H9 (cell line): ENCODE measurements around the gene RB1. TPM values are rescaled to one million over a fixed set of nuclear protein-coding genes. Genes with fewer than 3 reads are reported as not detected.

Experiments used
- DNase-seq: peaks from one replicate; pipeline ENCODE4 v3.0.0-alpha.2; 2017
- H2AFZ ChIP-seq: one replicate; pipeline ENCODE4 v1.6.1; 2013; ENCODE audit warnings: mild to moderate bottlenecking, low read length, control low read depth, moderate library complexity
- H2AK5ac ChIP-seq: 2 replicates; pipeline ENCODE4 v1.6.1; 2013; ENCODE audit warnings: low read length, control low read depth, mixed read lengths; ENCODE audit not compliant: insufficient read length
- H2BK120ac ChIP-seq: one replicate; pipeline ENCODE4 v1.6.1; 2013; ENCODE audit warnings: low read depth, mild to moderate bottlenecking, low read length, control low read depth, inconsistent platforms; ENCODE audit not compliant: poor library complexity, severe bottlenecking
- H2BK12ac ChIP-seq: 2 replicates; pipeline ENCODE4 v1.6.1; 2013; ENCODE audit warnings: low read length, control low read depth, mixed read lengths, low read depth; ENCODE audit not compliant: insufficient read length
- H2BK15ac ChIP-seq: 2 replicates; pipeline ENCODE4 v1.6.1; 2013; ENCODE audit warnings: low read depth, low read length, control low read depth
- H2BK20ac ChIP-seq: one replicate; pipeline ENCODE4 v1.6.1; 2013; ENCODE audit warnings: low read depth, mild to moderate bottlenecking, low read length, control low read depth, inconsistent platforms; ENCODE audit not compliant: poor library complexity, severe bottlenecking
- H2BK5ac ChIP-seq: 2 replicates; pipeline ENCODE4 v1.6.1; 2013; ENCODE audit warnings: low read length, control low read depth, mixed read lengths; ENCODE audit not compliant: insufficient read length
- H3K14ac ChIP-seq: 2 replicates; pipeline ENCODE4 v1.6.1; 2013; ENCODE audit warnings: low read length, control low read depth; ENCODE audit not compliant: insufficient read depth
- H3K18ac ChIP-seq: 2 replicates; pipeline ENCODE4 v1.6.1; 2013; ENCODE audit warnings: low read depth, mild to moderate bottlenecking, mixed read lengths, low read length, control low read depth; ENCODE audit not compliant: insufficient read length
- H3K23ac ChIP-seq: 2 replicates; pipeline ENCODE4 v1.6.1; 2013; ENCODE audit warnings: low read length, control low read depth, mixed read lengths, low read depth; ENCODE audit not compliant: insufficient read length
- H3K23me2 ChIP-seq: 2 replicates; pipeline ENCODE4 v1.6.1; 2013; ENCODE audit warnings: low read depth, mild to moderate bottlenecking, mixed read lengths, low read length, control low read depth; ENCODE audit not compliant: insufficient read length, poor library complexity, severe bottlenecking
- H3K27ac ChIP-seq: 2 replicates; pipeline ENCODE4 v1.5.1; 2013; ENCODE audit warnings: low read length, control low read depth, mixed read lengths, low read depth; ENCODE audit not compliant: insufficient read length
- H3K27me3 ChIP-seq: 2 replicates; pipeline ENCODE4 v1.6.1; 2013; ENCODE audit warnings: low read length, control low read depth, inconsistent platforms; ENCODE audit not compliant: insufficient read depth
- H3K4ac ChIP-seq: 2 replicates; pipeline ENCODE4 v1.6.1; 2013; ENCODE audit warnings: low read depth, mild to moderate bottlenecking, control low read depth, inconsistent platforms, low read length, moderate library complexity
- H3K4me1 ChIP-seq: 2 replicates; pipeline ENCODE4 v1.6.1; 2013; ENCODE audit warnings: low read length, control low read depth, inconsistent platforms; ENCODE audit not compliant: insufficient read depth
- H3K4me2 ChIP-seq: 2 replicates; pipeline ENCODE4 v1.6.1; 2013; ENCODE audit warnings: low read length, control low read depth, mixed read lengths; ENCODE audit not compliant: insufficient read length, insufficient read depth
- H3K56ac ChIP-seq: 2 replicates; pipeline ENCODE4 v1.6.1; 2013; ENCODE audit warnings: low read depth, mild to moderate bottlenecking, mixed read lengths, low read length, control low read depth; ENCODE audit not compliant: insufficient read length
- H3K79me1 ChIP-seq: 2 replicates; pipeline ENCODE4 v1.6.1; 2013; ENCODE audit warnings: low read depth, mild to moderate bottlenecking, moderate library complexity, low read length, control low read depth, inconsistent platforms; ENCODE audit not compliant: insufficient read depth, poor library complexity, severe bottlenecking
- H3K79me2 ChIP-seq: 2 replicates; pipeline ENCODE4 v1.6.1; 2013; ENCODE audit warnings: low read length, control low read depth, inconsistent platforms; ENCODE audit not compliant: insufficient read depth
- H3K9ac ChIP-seq: 2 replicates; pipeline ENCODE4 v1.6.1; 2013; ENCODE audit warnings: low read length, control low read depth, mixed read lengths; ENCODE audit not compliant: insufficient read length; ENCODE audit errors: extremely low read depth
- H3K9me3 ChIP-seq: one replicate; pipeline ENCODE4 v1.6.1; 2013; ENCODE audit warnings: low read depth, low read length, inconsistent platforms; ENCODE audit not compliant: control insufficient read depth
- H3T11ph ChIP-seq: one replicate; pipeline ENCODE4 v1.6.1; 2013; ENCODE audit warnings: mild to moderate bottlenecking, low read length, control low read depth, inconsistent platforms
- H4K20me1 ChIP-seq: one replicate; pipeline ENCODE4 v1.6.1; 2013; ENCODE audit not compliant: control insufficient read depth, insufficient read length, insufficient read depth
- H4K5ac ChIP-seq: 2 replicates; pipeline ENCODE4 v1.6.1; 2013; ENCODE audit warnings: low read depth, mild to moderate bottlenecking, mixed read lengths, low read length, control low read depth; ENCODE audit not compliant: insufficient read length
- H4K8ac ChIP-seq: replicated peaks from 2 replicates; pipeline ENCODE4 v1.6.1; 2013; ENCODE audit warnings: low read length, control low read depth, mixed read lengths, low read depth; ENCODE audit not compliant: insufficient read length
- H4K91ac ChIP-seq: 2 replicates; pipeline ENCODE4 v1.6.1; 2013; ENCODE audit warnings: low read depth, mild to moderate bottlenecking, moderate library complexity, mixed read lengths, low read length, control low read depth; ENCODE audit not compliant: insufficient read length
- H3K27ac Mint-ChIP-seq, 3 experiments: 2 replicates in 2 of 3; 3 replicates in 1 of 3; pipeline ENCODE4 v1.8.0; 2020 to 2021; ENCODE audit warnings: mixed read lengths in 3 of 3, mild to moderate bottlenecking in 1 of 3, moderate library complexity in 1 of 3
- H3K27me3 Mint-ChIP-seq: 2 replicates; pipeline ENCODE4 v1.8.0; 2021; ENCODE audit warnings: low read depth, mild to moderate bottlenecking, moderate library complexity, mixed read lengths
- H3K36me3 Mint-ChIP-seq, 3 experiments: 2 replicates in 2 of 3; 3 replicates in 1 of 3; pipeline ENCODE4 v1.8.0; 2020 to 2021; ENCODE audit warnings: low read depth in 3 of 3, mixed read lengths in 3 of 3; ENCODE audit not compliant: insufficient read depth in 1 of 3
- H3K4me1 Mint-ChIP-seq, 2 experiments: 2 replicates each; pipeline ENCODE4 v1.8.0; 2020; ENCODE audit warnings: mixed read lengths in 2 of 2
- H3K4me3 Mint-ChIP-seq, 2 experiments: 2 replicates in 1 of 2; 3 replicates in 1 of 2; pipeline ENCODE4 v1.8.0; 2020 to 2021; ENCODE audit warnings: mild to moderate bottlenecking in 2 of 2, mixed read lengths in 2 of 2, moderate library complexity in 1 of 2
- H3K9me3 Mint-ChIP-seq, 2 experiments: 2 replicates in 1 of 2; 3 replicates in 1 of 2; pipeline ENCODE4 v1.8.0; 2020; ENCODE audit warnings: mild to moderate bottlenecking in 2 of 2, mixed read lengths in 2 of 2, moderate library complexity in 1 of 2
- CTCF ChIP-seq: fragments of 200-600 bp; sonication (generic); conservative IDR thresholded peaks from 3 replicates; pipeline ENCODE4 v1.8.0; 2021; ENCODE audit warnings: antibody characterized with exemption, mild to moderate bottlenecking
- WGBS: extraction: QIAGEN DNeasy Blood & Tissue Kit; methylation state at CpG from one replicate; pipeline ENCODE4 v1.1.7; 2013; ENCODE audit warnings: missing lambda C conversion rate, low lambda C conversion rate, mixed read lengths; ENCODE audit not compliant: insufficient read length; ENCODE audit errors: extremely low coverage; 5-methylcytosine and 5-hydroxymethylcytosine counted together
- total RNA-seq: library from RNA; stranded (reverse); gene quantifications from 2 replicates; pipeline ENCODE4 v1.2.1, GENCODE V29; 2021

RB1 gene
- total RNA-seq, 1 experiment from 2014 or later = 20.5 TPM

GRCh38 chr13:48253849-48254248 is 49.7 kb upstream of the RB1 start:
- H3K36me3 Mint-ChIP-seq = peaks cover 8 to 47% (median 38%) of the 10 kb centered on the region in 3 experiments; a peak in 6 of 7 replicates
- H4K20me1 ChIP-seq = no peaks in the 10 kb centered on the region
- no peak overlapping the region for H2BK5ac ChIP-seq
- H2BK12ac ChIP-seq = no peak overlapping the region
- no peak overlapping the region for H2AFZ ChIP-seq
- no peak overlapping the region for H3K4me3 Mint-ChIP-seq
- H3K27me3 Mint-ChIP-seq = no peaks in the 10 kb centered on the region
- no peak for DNase-seq
- no peak overlapping the region for H3K23ac ChIP-seq
- H3K4me1 Mint-ChIP-seq = 0 out of 4 replicates have a peak, but pooled peaks cover 0 to 3% of the 10 kb centered on the region in 2 experiments
- no peak overlapping the region for H3K18ac ChIP-seq
- no peak overlapping the region for H2BK20ac ChIP-seq
- no peak overlapping the region for H3K9ac ChIP-seq
- no peaks in the 10 kb centered on the region for H3K9me3 Mint-ChIP-seq
- H3K4me1 ChIP-seq = no peaks in the 10 kb centered on the region
- H2BK15ac ChIP-seq = no peak overlapping the region
- no peak overlapping the region for H3K27ac Mint-ChIP-seq
- no peaks in the 10 kb centered on the region for H3K23me2 ChIP-seq
- no peak overlapping the region for H3K14ac ChIP-seq
- peaks cover 3% of the 10 kb centered on the region for H3K79me1 ChIP-seq
- H3T11ph ChIP-seq = no peak overlapping the region
- H3K27me3 ChIP-seq = no peaks in the 10 kb centered on the region
- no peak overlapping the region for H3K56ac ChIP-seq
- H3K9me3 ChIP-seq = no peaks in the 10 kb centered on the region
- no peak for TF ChIP-seq CTCF
- H3K27ac ChIP-seq = no peak overlapping the region
- H4K5ac ChIP-seq = no peak overlapping the region
- H2AK5ac ChIP-seq = no peak overlapping the region
- no peak overlapping the region for H3K4me2 ChIP-seq
- H3K79me2 ChIP-seq = no peaks in the 10 kb centered on the region; the same call in 1 of the 2 replicates
- no peak overlapping the region for H3K4ac ChIP-seq
- no CpG with 5 or more reads among the region's 2 CpGs for WGBS
- H2BK120ac ChIP-seq = no peak overlapping the region
- H4K91ac ChIP-seq = no peak overlapping the region
- no peak overlapping the region for H4K8ac ChIP-seq
